H9 (cell line): ENCODE data around the gene COL4A1. TPM values are rescaled to one million over a fixed set of nuclear protein-coding genes. Genes with fewer than 3 reads are reported as not detected.
A peak's percentile ranks its signal among the peaks of the same experiment; 100 is the strongest.

Experiments
- DNase-seq: peaks from one replicate; pipeline ENCODE4 v3.0.0-alpha.2; 2017
- H2AFZ ChIP-seq: one replicate; pipeline ENCODE4 v1.6.1; 2013; ENCODE audit warnings: mild to moderate bottlenecking, low read length, control low read depth, moderate library complexity
- H2AK5ac ChIP-seq: 2 replicates; pipeline ENCODE4 v1.6.1; 2013; ENCODE audit warnings: low read length, control low read depth, mixed read lengths; ENCODE audit not compliant: insufficient read length
- H2BK120ac ChIP-seq: one replicate; pipeline ENCODE4 v1.6.1; 2013; ENCODE audit warnings: low read depth, mild to moderate bottlenecking, low read length, control low read depth, inconsistent platforms; ENCODE audit not compliant: poor library complexity, severe bottlenecking
- H2BK12ac ChIP-seq: 2 replicates; pipeline ENCODE4 v1.6.1; 2013; ENCODE audit warnings: low read length, control low read depth, mixed read lengths, low read depth; ENCODE audit not compliant: insufficient read length
- H2BK15ac ChIP-seq: 2 replicates; pipeline ENCODE4 v1.6.1; 2013; ENCODE audit warnings: low read depth, low read length, control low read depth
- H2BK20ac ChIP-seq: one replicate; pipeline ENCODE4 v1.6.1; 2013; ENCODE audit warnings: low read depth, mild to moderate bottlenecking, low read length, control low read depth, inconsistent platforms; ENCODE audit not compliant: poor library complexity, severe bottlenecking
- H2BK5ac ChIP-seq: 2 replicates; pipeline ENCODE4 v1.6.1; 2013; ENCODE audit warnings: low read length, control low read depth, mixed read lengths; ENCODE audit not compliant: insufficient read length
- H3K14ac ChIP-seq: 2 replicates; pipeline ENCODE4 v1.6.1; 2013; ENCODE audit warnings: low read length, control low read depth; ENCODE audit not compliant: insufficient read depth
- H3K18ac ChIP-seq: 2 replicates; pipeline ENCODE4 v1.6.1; 2013; ENCODE audit warnings: low read depth, mild to moderate bottlenecking, mixed read lengths, low read length, control low read depth; ENCODE audit not compliant: insufficient read length
- H3K23ac ChIP-seq: 2 replicates; pipeline ENCODE4 v1.6.1; 2013; ENCODE audit warnings: low read length, control low read depth, mixed read lengths, low read depth; ENCODE audit not compliant: insufficient read length
- H3K23me2 ChIP-seq: 2 replicates; pipeline ENCODE4 v1.6.1; 2013; ENCODE audit warnings: low read depth, mild to moderate bottlenecking, mixed read lengths, low read length, control low read depth; ENCODE audit not compliant: insufficient read length, poor library complexity, severe bottlenecking
- H3K27ac ChIP-seq: 2 replicates; pipeline ENCODE4 v1.5.1; 2013; ENCODE audit warnings: low read length, control low read depth, mixed read lengths, low read depth; ENCODE audit not compliant: insufficient read length
- H3K27me3 ChIP-seq: 2 replicates; pipeline ENCODE4 v1.6.1; 2013; ENCODE audit warnings: low read length, control low read depth, inconsistent platforms; ENCODE audit not compliant: insufficient read depth
- H3K4ac ChIP-seq: 2 replicates; pipeline ENCODE4 v1.6.1; 2013; ENCODE audit warnings: low read depth, mild to moderate bottlenecking, control low read depth, inconsistent platforms, low read length, moderate library complexity
- H3K4me1 ChIP-seq: 2 replicates; pipeline ENCODE4 v1.6.1; 2013; ENCODE audit warnings: low read length, control low read depth, inconsistent platforms; ENCODE audit not compliant: insufficient read depth
- H3K4me2 ChIP-seq: 2 replicates; pipeline ENCODE4 v1.6.1; 2013; ENCODE audit warnings: low read length, control low read depth, mixed read lengths; ENCODE audit not compliant: insufficient read length, insufficient read depth
- H3K56ac ChIP-seq: 2 replicates; pipeline ENCODE4 v1.6.1; 2013; ENCODE audit warnings: low read depth, mild to moderate bottlenecking, mixed read lengths, low read length, control low read depth; ENCODE audit not compliant: insufficient read length
- H3K79me1 ChIP-seq: 2 replicates; pipeline ENCODE4 v1.6.1; 2013; ENCODE audit warnings: low read depth, mild to moderate bottlenecking, moderate library complexity, low read length, control low read depth, inconsistent platforms; ENCODE audit not compliant: insufficient read depth, poor library complexity, severe bottlenecking
- H3K79me2 ChIP-seq: 2 replicates; pipeline ENCODE4 v1.6.1; 2013; ENCODE audit warnings: low read length, control low read depth, inconsistent platforms; ENCODE audit not compliant: insufficient read depth
- H3K9ac ChIP-seq: 2 replicates; pipeline ENCODE4 v1.6.1; 2013; ENCODE audit warnings: low read length, control low read depth, mixed read lengths; ENCODE audit not compliant: insufficient read length; ENCODE audit errors: extremely low read depth
- H3K9me3 ChIP-seq: one replicate; pipeline ENCODE4 v1.6.1; 2013; ENCODE audit warnings: low read depth, low read length, inconsistent platforms; ENCODE audit not compliant: control insufficient read depth
- H3T11ph ChIP-seq: one replicate; pipeline ENCODE4 v1.6.1; 2013; ENCODE audit warnings: mild to moderate bottlenecking, low read length, control low read depth, inconsistent platforms
- H4K20me1 ChIP-seq: one replicate; pipeline ENCODE4 v1.6.1; 2013; ENCODE audit not compliant: control insufficient read depth, insufficient read length, insufficient read depth
- H4K5ac ChIP-seq: 2 replicates; pipeline ENCODE4 v1.6.1; 2013; ENCODE audit warnings: low read depth, mild to moderate bottlenecking, mixed read lengths, low read length, control low read depth; ENCODE audit not compliant: insufficient read length
- H4K8ac ChIP-seq: replicated peaks from 2 replicates; pipeline ENCODE4 v1.6.1; 2013; ENCODE audit warnings: low read length, control low read depth, mixed read lengths, low read depth; ENCODE audit not compliant: insufficient read length
- H4K91ac ChIP-seq: 2 replicates; pipeline ENCODE4 v1.6.1; 2013; ENCODE audit warnings: low read depth, mild to moderate bottlenecking, moderate library complexity, mixed read lengths, low read length, control low read depth; ENCODE audit not compliant: insufficient read length
- H3K27ac Mint-ChIP-seq, 3 experiments: 2 replicates in 2 of 3; 3 replicates in 1 of 3; pipeline ENCODE4 v1.8.0; 2020 to 2021; ENCODE audit warnings: mixed read lengths in 3 of 3, mild to moderate bottlenecking in 1 of 3, moderate library complexity in 1 of 3
- H3K27me3 Mint-ChIP-seq: 2 replicates; pipeline ENCODE4 v1.8.0; 2021; ENCODE audit warnings: low read depth, mild to moderate bottlenecking, moderate library complexity, mixed read lengths
- H3K36me3 Mint-ChIP-seq, 3 experiments: 2 replicates in 2 of 3; 3 replicates in 1 of 3; pipeline ENCODE4 v1.8.0; 2020 to 2021; ENCODE audit warnings: low read depth in 3 of 3, mixed read lengths in 3 of 3; ENCODE audit not compliant: insufficient read depth in 1 of 3
- H3K4me1 Mint-ChIP-seq, 2 experiments: 2 replicates each; pipeline ENCODE4 v1.8.0; 2020; ENCODE audit warnings: mixed read lengths in 2 of 2
- H3K4me3 Mint-ChIP-seq, 2 experiments: 2 replicates in 1 of 2; 3 replicates in 1 of 2; pipeline ENCODE4 v1.8.0; 2020 to 2021; ENCODE audit warnings: mild to moderate bottlenecking in 2 of 2, mixed read lengths in 2 of 2, moderate library complexity in 1 of 2
- H3K9me3 Mint-ChIP-seq, 2 experiments: 2 replicates in 1 of 2; 3 replicates in 1 of 2; pipeline ENCODE4 v1.8.0; 2020; ENCODE audit warnings: mild to moderate bottlenecking in 2 of 2, mixed read lengths in 2 of 2, moderate library complexity in 1 of 2
- CTCF ChIP-seq: fragments of 200-600 bp; sonication (generic); conservative IDR thresholded peaks from 3 replicates; pipeline ENCODE4 v1.8.0; 2021; ENCODE audit warnings: antibody characterized with exemption, mild to moderate bottlenecking
- WGBS: extraction: QIAGEN DNeasy Blood & Tissue Kit; methylation state at CpG from one replicate; pipeline ENCODE4 v1.1.7; 2013; ENCODE audit warnings: missing lambda C conversion rate, low lambda C conversion rate, mixed read lengths; ENCODE audit not compliant: insufficient read length; ENCODE audit errors: extremely low coverage; 5-methylcytosine and 5-hydroxymethylcytosine counted together
- total RNA-seq: library from RNA; stranded (reverse); gene quantifications from 2 replicates; pipeline ENCODE4 v1.2.1, GENCODE V29; 2021

The COL4A1 gene
- total RNA-seq, 1 experiment from 2014 or later = 73.1 TPM

- Histone ChIP-seq H4K20me1 (no peaks in the 10 kb centered on the region), H3K9me3 (no peaks in the 10 kb centered on the region), H3K56ac (no peak overlapping the region), H3K18ac (no peak overlapping the region), H3K4ac (no peak overlapping the region), H3T11ph (no peak overlapping the region), H2BK5ac (no peak overlapping the region), H4K8ac (no peak overlapping the region), H3K23ac (no peak overlapping the region), H4K5ac (no peak overlapping the region), H3K9ac (no peak overlapping the region), H2BK20ac (no peak overlapping the region), H3K4me2 (no peak overlapping the region), H3K4me1 (no peaks in the 10 kb centered on the region), H2BK120ac (no peak overlapping the region), H3K23me2 (no peaks in the 10 kb centered on the region), H2BK15ac (no peak overlapping the region), H3K27ac (no peak overlapping the region), H3K79me1 (no peaks in the 10 kb centered on the region), H2BK12ac (no peak overlapping the region), H4K91ac (no peak overlapping the region), H3K14ac (no peak overlapping the region), H3K79me2 (no peaks in the 10 kb centered on the region), H3K27me3 (no peaks in the 10 kb centered on the region), H2AFZ (no peak overlapping the region), H2AK5ac (no peak overlapping the region)
- DNase-seq = no peak
- Mint-ChIP-seq H3K36me3 (no peaks in the 10 kb centered on the region), H3K4me3 (no peak overlapping the region), H3K27me3 (no peaks in the 10 kb centered on the region), H3K27ac (peak overlapping the region in 1 of 3 experiments; percentile 6; a peak in 1 of 7 replicates), H3K4me1 (peaks cover 9 to 10% of the 10 kb centered on the region in 2 experiments), H3K9me3 (no peaks in the 10 kb centered on the region)
- no peak for TF ChIP-seq CTCF
- no CpG with 5 or more reads among the region's 7 CpGs for WGBS
Measured at GRCh38 chr13:110254151-110254679, 52.7 kb downstream of the COL4A1 start.
